Stimulated activated CD4-positive, alpha-beta T cell treated with anti-CD3 and anti-CD28 coated beads, Interleukin-12 subunit alpha, Interleukin-12 subunit beta, amount 100 ng/mL, for 24 hours (primary cell): ENCODE results near the gene FXN.
"Not testable (repeated sequence)": the region's sequence is repeated elsewhere in the genome, so short reads cannot be mapped to it uniquely, and the experiment has no call there.

Experiments used
- DNase-seq, 2 experiments: peaks; one replicate each; pipeline ENCODE4 v3.0.0-alpha.2; 2020; ENCODE audit warnings: low read depth in 2 of 2

FXN gene

GRCh38 chr9:69027355-69028097, 8.0 kb upstream of the FXN start:
- DNase-seq, result peak in 1 of 2 experiments; percentile 16

- peak in 1 of 2 experiments; percentile 13 for DNase-seq
Measured at GRCh38 chr9:69028754-69029153, 6.8 kb upstream of the FXN start.

DNA sequence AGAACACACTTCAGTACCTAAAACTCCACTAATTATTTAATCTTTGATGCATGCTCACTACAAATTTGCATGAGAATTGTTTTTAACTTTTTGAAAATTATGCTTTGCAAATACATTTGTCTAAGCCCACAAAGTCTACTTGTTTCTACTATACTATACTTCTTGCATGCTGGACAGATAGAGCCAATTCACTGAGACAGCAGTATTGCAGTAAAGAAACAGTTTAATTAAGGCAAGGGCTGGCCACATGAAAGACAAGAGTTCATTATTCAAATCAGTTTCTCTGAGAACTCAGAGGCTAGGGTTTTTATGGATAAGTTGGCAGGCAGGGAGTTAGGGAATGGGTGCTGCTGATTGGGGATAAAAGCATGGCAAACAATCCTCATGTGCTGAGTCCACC, 6.0 kb upstream of the FXN start:
- no peak for DNase-seq

DNA sequence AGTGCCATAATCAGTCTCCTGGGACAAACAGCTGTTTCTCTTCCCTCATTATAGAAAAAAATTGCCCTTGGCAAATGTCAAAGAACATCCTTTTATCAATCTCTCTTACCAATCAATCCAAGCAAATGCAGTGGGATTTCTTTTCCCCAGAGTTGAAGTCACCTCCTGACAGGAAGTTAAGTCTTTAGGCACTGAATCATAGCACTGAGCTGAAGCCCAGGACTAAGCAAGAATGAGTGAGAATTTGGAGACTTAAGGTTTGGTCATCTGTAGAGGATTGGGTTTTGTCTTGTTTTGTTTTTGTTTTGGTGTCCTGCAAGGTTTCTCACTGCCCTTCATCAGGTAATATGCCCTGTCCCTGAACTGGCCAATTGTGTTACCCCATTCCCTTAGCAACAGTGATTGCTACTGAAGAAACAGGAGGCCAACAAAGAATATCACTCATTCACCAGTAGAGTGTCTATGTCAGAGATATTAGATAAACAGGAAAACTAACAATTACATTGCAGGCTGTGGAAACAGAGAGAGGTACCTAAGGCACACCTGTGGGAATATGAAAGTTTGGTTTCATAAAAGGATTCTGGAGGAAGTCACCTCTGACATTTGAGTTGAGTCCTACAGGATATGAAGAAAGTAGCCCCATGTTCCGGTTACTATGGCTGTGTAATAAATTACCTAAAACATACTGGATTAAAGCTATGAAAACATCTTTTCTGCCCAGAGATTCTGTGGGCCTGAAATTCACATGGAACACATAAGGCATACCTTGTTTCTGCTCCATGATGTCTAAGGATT, 4.5 kb upstream of the FXN start:
- DNase-seq, result no peak

GRCh38 chr9:69034071-69034470, 1.5 kb upstream of the FXN start:
- no peak for DNase-seq

DNA sequence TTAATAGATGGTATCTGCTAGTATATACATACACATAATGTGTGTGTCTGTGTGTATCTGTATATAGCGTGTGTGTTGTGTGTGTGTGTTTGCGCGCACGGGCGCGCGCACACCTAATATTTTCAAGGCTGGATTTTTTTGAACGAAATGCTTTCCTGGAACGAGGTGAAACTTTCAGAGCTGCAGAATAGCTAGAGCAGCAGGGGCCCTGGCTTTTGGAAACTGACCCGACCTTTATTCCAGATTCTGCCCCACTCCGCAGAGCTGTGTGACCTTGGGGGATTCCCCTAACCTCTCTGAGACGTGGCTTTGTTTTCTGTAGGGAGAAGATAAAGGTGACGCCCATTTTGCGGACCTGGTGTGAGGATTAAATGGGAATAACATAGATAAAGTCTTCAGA, 757 bp downstream of the FXN start:
- peak in 1 of 2 experiments; percentile 14 for DNase-seq

GRCh38 chr9:69036799-69037198, 1.2 kb downstream of the FXN start:
- no peak for DNase-seq

DNA sequence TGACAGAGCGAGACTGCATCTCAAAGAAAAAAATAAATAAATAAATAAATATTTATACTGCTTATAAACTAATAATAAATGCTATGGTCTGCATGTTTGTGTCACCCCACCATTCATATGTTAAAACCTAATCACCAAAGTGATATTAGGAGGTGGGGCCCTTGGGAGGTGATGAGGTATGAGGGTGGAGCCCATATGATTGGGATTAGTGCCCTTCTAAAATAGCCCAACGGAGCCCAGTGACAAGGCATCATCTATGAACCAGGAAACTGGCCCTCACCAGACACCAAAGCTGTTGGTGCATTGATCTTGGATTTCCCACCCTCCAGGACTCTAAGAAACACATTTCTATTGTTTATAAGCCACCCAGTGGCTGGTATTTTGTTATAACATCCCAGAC, 5.1 kb downstream of the FXN start:
- DNase-seq, result no peak

- DNase-seq, result no peak
Measured at GRCh38 chr9:69044240-69045219, 9.0 kb downstream of the FXN start.

DNA sequence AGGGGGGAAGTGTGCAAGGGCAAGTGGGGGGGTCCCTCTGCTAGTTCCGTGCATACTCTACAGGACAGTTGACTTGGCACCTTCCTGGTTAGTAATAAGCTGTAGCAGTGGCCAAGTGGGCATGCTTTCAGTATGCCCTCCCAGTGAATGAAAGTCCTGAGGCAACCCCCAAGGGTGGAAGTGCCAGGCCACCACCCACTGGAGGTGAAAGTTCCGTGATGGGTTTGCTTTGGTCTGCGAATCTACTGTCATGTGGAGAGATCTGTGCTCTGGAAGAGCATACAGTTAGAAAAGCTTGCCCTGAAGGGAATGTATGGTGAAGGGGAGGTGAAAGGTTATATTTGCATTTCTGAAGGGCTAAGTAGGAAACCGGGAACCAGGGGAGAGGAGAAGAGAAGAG, 10.3 kb downstream of the FXN start:
- DNase-seq, result no peak

DNA sequence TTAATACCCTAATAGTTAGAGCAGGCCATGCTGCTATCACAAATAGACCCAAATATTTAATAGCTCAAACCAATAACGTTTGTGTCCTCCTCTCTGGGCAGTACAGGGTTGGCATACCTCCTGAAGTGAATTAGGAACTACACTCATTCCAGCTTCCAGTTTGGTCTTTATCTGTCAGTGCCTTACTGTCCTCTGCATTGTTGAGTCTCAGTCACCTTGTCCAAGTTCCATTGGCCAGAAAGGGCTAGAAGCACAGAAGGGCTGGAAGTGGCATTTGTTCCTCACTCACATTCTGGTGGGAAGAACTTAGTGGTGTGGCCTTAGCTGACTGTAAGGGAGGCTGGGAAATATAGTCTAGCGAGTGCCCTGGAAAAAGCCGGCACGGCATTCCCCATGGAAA, 11.2 kb downstream of the FXN start:
- DNase-seq, result no peak

GRCh38 chr9:69047371-69047770, 11.8 kb downstream of the FXN start:
- DNase-seq, result no peak

DNA sequence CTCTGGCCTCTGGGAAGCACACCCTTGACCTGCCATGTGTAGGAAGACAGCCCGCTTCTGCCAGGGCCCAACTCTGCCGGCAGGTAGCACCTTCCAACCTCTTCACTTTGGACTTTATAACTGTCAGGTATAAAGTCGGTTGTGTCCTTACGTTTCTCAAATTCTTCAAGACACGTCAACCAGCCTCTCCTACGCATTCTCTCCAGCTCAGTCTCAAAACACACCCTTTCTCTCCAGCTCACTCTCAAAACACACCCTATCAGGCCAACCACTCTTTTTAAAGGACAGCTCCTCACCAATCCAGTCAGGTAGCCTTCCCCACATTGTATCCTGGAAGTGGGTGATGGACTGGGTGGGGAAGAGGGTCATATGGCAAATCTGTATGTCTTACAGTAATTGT, 13.5 kb downstream of the FXN start:
- DNase-seq, result no peak

- DNase-seq, result not testable (repeated sequence)
Measured at GRCh38 chr9:69050936-69051335, 15.4 kb downstream of the FXN start.

DNA sequence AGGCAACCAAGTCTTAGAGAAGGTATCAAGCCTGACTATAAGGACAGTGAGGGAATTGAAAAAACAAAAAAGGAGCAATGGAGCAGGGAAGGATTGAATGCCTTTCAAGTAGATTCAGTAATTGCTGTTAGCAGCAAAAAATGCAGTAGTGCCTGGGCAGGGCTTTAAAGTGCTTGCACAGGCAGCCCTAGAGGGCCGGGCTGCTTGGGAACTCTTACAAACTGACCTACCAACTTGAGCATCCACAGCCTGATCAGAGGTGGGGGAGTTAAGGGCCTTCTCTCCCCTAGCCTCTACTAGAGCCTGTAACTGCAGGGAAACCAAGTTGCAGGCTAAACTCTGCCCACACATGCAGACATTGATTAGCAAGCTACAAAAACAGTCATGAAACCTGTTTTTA, 19.4 kb downstream of the FXN start:
- no peak for DNase-seq

DNA sequence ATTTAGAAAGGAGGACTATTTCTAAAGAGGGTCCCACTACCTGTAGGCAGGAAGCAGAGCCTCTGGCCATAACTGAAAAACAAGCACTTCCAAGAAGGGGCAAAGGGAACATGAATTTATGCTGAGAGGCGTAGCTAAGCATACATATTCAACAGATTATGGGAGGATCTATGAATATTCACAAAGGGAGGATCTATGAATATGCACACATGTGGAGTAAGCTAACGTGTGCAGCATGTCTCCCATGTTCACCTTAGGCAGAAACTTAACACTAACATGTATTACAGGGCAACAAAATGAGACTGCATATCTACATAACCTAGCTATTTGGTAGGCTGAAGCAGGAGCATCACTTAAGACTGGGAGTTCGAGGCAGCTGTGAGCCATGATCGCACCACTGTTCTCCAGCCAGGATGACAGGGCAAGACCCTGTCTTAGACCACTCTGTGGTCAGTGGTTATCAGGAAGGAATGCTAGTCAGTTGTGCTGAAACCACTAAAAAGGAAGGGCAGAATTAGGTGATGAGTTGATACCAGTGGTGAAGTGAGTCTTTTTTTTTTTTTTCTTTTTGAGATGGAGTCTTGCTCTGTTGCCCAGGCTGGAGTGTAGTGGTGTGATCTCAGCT, 20.8 kb downstream of the FXN start:
- no peak for DNase-seq

- no peak for DNase-seq
Measured at GRCh38 chr9:69058101-69058500, 22.5 kb downstream of the FXN start.

DNA sequence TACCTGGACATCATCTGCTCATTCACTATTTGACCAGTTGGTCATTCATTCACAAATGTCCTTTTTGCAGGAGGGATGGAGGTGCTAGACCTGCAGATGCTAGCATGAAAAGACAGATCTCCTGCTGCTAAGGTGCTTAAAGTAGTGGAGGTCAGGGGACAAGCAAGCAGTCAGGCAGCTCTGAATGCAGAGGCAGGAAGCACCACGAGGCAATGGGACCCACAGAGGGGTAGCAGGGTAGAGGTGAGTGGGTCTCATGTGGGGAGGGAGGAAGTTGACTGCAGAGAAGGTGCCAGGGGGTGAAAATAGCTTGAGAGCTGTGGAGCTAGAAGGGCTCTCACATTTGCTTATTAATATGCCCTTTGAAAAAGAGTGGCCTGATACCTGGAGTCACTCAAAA, 25.2 kb downstream of the FXN start:
- no peak for DNase-seq

- no peak for DNase-seq
Measured at GRCh38 chr9:69062195-69062594, 26.6 kb downstream of the FXN start.

DNA sequence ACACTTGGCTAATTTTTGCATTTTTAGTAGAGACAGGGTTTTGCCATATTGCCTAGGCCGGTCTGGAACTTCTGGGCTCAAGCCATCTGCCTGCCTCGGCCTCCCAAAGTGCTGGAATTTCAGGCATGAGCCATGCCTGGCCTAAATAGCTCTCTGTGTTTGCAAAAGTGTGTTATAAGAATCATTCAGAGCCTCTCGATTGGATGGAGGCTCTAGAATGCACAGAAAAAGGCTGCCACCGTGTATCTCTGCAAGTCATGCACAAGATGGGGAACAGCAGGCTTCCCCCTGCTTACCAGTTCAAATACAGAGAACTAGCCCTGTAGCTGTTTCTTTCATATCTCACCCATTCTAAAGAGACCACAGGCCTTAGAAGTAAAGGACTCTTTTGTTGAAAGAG, 28.3 kb downstream of the FXN start:
- DNase-seq, result no peak

DNA sequence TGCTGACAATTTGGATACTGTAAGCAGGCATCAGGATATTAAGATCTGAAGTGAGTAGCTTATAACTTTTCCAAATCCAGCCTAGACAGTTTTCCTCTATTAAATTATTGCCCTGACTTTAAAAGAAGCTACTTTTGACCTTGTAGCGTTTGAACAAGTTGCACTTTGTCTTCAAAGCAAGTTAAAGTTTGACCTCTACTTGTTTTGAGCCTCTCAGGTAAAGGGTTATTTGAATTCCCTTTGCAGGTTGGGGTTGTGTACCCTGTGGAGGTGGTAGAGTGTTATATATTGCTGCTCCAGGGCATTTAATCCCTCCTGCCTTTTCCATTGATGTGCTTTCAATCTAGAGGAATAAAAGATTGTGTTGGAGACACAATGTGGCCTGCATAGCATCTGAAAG, 30.1 kb downstream of the FXN start:
- DNase-seq, result no peak

- DNase-seq, result no peak
Measured at GRCh38 chr9:69066955-69067354, 31.4 kb downstream of the FXN start.
